SH-SY5Y (cell line): Measurements from ENCODE around the gene GABPB2.

Experiments
- GATA2 ChIP-seq: IDR thresholded peaks from 2 replicates; pipeline ENCODE4 v1.6.1; 2011; ENCODE audit warnings: mild to moderate bottlenecking, low read depth, low read length
- GATA3 ChIP-seq: IDR thresholded peaks from 2 replicates; pipeline ENCODE4 v1.6.1; 2011; ENCODE audit warnings: low read depth, mild to moderate bottlenecking, low read length, moderate library complexity

The GABPB2 gene

DNA sequence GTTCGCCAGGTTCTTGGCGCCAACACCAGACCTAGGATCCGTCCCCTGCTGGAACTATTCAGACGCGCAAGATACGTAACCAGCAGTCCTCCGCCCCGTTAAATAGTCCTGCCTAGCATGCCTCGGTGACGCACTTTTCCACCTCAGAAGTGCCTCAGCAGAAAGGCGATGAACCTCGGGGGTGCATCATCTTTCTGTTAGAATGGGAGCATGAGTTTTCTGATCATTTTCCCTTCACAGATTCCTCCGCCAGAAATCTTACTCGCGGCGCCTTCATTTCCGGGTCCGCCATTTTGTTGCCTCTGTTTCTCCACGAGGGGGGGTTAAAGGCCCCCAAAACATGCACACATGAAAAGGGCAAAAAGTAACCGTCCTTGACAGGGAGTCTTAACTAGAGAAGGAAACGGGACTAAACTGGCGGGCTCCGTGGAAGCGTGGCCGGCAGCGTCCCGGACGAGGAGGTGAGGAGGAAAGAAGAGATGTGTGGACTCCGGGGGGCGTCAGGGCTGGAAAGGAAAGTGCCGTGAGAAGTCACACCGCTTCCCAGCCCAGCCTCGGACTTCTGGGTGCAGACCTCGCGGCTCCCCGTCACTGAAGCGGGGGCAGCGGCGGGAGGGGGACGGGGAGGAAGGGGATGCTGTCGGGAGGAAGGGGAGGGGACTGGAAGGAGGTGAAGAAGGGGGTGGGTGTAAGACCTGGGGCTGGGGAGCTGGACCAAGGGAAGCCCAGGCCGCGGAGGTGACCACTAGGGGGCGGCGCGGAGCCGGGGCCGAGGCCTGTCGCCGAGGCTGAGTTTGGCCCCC is at the start of gene GABPB2:
TSS of gene GABPB2 (plus strand) at position 288 of the 803 bp plus-strand sequence. CDS start 17,429 bp downstream, outside the sequence.
- TF ChIP-seq GATA3, result no peak
- no peak for TF ChIP-seq GATA2

DNA sequence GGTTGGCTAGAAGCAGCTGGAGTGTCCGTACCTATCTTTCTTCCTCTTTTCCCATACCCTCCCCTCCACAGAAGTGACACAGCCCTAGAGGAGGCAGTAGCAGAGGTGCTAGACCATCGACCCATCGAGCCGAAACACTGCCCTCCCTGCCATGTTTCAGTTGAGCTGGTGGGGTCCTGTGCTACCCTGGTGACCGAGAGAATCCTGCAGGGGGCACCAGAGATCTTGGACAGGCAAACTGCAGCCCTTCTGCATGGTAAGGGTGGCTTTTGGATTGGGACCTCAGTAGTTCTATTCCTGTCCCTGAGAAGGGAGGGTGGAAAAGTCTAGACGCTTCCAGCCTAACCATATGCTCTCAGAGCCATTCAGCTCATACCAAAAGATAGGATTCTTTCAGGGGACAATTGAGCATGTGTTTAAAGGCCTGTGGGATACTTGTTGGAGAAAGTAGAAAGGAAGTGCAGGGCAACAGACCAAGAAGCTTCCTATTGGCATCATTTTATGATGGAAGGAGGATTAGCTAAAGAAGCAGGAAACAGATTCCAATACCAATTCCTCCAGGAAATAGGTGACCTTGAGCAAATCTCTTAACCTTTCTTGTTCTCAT is 45.9 kb upstream of the GABPB2 start:
- no peak for TF ChIP-seq GATA2
- TF ChIP-seq GATA3, result no peak

DNA sequence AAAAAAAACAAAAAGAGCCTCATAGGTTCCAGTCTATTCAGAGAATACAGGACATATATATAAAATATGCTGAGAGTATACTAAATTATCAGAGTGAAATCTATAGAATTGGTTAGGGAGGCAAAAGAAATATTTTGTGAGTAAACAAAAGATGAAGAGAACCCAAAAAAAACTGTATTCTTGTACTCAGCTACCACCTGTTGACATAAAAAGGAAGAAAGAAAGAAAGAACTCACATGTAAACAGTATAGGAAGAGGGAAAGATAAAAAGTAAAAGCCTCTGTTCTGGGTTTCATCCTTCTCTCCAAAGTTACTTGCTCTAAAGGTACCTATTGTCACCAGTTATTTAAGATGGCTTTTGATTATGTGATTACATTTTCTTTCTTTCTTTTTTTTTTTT is 44.1 kb upstream of the GABPB2 start:
- TF ChIP-seq GATA3 (no peak), GATA2 (no peak)

DNA sequence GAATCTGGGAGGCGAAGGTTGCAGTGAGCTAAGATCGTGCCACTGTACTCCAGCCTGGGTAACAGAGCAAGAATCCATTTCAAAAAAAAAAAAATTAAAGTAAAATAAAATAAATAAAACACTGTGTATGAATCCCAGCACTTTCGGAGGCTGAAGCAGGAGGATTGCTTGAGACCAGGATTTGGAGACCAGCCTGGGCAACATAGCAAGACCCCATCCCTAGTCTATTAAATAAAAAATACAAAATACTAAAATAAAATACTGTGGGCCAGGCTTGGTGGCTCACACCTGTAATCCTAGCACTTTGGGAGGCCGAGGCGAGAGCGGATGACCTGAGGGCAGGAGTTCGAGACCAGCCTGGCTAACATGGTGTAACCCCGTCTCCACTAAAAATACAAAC is 38.4 kb upstream of the GABPB2 start:
- TF ChIP-seq GATA2 (no peak), GATA3 (no peak)

DNA sequence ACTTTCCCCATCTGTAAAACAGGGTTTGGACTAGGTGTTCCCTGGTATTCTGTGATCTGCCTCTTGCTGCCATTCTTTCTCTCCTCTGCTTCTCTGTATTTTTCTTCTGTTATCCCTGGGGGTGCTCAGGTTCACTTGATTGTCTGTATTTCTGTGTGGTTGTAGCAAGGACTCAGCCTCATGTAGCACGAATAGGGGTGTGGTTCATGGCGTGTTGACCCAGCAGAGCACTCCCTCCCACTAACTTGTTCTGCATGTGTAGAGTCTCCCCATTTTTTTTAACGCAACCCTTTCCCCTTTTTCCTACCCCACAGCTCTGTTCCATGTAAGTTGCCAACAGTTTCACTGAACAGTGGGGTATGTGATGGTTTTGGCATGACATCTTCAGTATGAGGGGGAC is 35.4 kb upstream of the GABPB2 start:
- TF ChIP-seq GATA3 (no peak), GATA2 (no peak)

DNA sequence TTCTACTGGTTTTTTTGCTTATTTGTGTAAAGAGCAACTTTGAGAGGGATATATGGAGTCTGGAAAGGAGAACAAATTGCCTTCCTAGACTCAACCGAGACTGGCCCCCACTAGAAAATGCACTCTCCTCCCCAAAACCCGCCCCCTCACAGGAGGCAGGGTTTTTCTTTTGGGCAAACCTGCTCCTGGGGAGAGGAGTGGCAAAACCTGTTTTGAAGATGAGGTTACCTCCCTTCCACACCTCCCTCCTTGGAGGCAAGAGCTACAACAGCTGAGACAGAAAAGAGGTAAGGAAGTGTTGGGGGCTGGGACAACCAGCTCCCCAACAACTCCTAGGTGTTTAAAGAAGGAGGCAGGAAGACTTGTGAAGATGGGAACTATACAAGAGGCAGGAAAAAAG is 34.2 kb upstream of the GABPB2 start, which contains the start of gene BNIPL:
TSS of gene BNIPL (plus strand) at position 231 of the 400 bp plus-strand sequence. CDS start at position 371, 140 bp downstream.
- no peak for TF ChIP-seq GATA2
- TF ChIP-seq GATA3, result no peak

DNA sequence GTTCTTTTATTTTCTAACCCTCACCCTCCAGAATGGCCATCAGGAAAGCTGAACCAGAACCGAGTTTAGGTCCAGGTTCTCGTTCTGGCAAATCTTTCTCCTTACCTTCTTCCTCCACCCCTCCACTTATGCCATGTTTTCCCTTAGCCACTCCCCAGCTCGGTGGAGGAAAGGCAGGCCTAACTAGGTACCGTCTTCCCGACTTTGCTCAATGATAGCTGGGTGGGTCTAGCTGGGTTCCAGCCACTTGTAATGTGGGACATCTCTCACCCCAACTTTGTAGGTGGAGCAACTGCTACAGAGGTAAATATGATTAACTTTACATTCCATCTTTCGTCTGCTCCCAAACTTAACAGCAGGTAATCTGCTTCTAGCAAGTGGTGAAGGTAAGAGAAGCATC is 33.5 kb upstream of the GABPB2 start:
- TF ChIP-seq GATA2 (no peak), GATA3 (no peak)

DNA sequence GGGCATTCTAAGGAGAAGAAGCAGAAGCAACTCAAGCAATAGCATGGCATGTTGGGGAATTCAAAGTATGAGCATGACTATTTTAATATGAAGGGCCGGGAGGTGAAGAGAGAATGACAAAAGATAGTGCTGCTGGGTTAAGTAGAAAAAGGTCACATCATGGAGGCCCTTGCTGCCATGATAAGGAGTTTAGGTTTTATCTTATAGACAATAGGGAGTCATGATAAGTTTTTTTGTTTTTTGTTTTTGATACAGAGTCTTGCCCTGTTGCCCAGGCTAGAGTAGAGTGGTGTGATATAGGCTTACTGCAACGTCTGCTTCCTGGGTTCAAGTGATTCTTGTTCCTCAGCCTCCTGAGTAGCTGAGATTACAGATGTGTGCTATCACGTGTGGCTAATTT is 31.0 kb upstream of the GABPB2 start:
- TF ChIP-seq GATA3 (no peak), GATA2 (no peak)

DNA sequence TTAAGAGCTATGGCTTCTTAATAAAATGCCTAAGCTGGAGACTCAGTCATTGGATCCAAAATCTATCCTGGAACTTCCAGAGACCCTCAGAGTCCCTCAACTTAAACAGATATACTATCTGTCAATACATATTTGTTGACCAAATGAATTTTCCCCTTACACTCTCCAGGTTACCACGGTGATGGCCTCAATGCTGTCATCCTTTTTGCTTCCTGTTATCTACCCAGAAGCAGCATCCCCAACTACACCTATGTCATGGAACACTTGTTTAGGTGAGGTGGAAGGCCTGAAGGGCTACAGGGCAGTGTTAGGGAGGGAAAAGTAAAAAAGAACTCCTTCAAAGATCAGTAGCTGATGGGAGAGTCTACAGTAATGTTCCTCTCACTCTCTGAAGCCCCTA is 27.4 kb upstream of the GABPB2 start:
- no peak for TF ChIP-seq GATA3
- TF ChIP-seq GATA2, result no peak

DNA sequence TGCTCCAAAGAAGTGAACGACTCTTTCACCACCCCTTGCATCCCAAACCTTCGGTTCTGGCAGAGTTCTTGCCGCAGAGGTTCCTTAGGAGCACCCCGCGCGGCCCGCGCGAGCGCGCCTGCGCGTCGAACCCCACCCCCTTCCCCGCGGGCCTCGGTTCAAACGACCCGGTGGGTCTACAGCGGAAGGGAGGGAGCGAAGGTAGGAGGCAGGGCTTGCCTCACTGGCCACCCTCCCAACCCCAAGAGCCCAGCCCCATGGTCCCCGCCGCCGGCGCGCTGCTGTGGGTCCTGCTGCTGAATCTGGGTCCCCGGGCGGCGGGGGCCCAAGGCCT is 23.0 kb upstream of the GABPB2 start, which contains the start of gene C1orf56:
TSS of gene C1orf56 (plus strand) at position 161 of the 334 bp plus-strand sequence. CDS start at position 258, 97 bp downstream.
- no peak for TF ChIP-seq GATA3
- TF ChIP-seq GATA2, result no peak

DNA sequence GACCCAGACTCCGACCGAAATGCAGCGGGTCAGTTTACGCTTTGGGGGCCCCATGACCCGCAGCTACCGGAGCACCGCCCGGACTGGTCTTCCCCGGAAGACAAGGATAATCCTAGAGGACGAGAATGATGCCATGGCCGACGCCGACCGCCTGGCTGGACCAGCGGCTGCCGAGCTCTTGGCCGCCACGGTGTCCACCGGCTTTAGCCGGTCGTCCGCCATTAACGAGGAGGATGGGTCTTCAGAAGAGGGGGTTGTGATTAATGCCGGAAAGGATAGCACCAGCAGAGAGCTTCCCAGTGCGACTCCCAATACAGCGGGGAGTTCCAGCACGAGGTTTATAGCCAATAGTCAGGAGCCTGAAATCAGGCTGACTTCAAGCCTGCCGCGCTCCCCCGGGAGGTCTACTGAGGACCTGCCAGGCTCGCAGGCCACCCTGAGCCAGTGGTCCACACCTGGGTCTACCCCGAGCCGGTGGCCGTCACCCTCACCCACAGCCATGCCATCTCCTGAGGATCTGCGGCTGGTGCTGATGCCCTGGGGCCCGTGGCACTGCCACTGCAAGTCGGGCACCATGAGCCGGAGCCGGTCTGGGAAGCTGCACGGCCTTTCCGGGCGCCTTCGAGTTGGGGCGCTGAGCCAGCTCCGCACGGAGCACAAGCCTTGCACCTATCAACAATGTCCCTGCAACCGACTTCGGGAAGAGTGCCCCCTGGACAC is 22.5 kb upstream of the GABPB2 start:
- TF ChIP-seq GATA3, result no peak
- TF ChIP-seq GATA2, result no peak

DNA sequence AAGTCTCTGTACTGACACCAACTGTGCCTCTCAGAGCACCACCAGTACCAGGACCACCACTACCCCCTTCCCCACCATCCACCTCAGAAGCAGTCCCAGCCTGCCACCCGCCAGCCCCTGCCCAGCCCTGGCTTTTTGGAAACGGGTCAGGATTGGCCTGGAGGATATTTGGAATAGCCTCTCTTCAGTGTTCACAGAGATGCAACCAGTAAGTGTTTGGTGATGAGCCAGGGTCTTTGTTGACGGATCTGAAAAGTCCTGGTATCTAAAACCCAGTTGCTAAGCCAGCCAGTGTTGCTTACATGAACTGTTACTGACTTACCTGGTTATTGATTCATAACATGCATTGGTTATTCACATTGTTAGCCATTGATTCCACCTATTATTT is 21.9 kb upstream of the GABPB2 start:
- TF ChIP-seq GATA3 (no peak), GATA2 (no peak)

DNA sequence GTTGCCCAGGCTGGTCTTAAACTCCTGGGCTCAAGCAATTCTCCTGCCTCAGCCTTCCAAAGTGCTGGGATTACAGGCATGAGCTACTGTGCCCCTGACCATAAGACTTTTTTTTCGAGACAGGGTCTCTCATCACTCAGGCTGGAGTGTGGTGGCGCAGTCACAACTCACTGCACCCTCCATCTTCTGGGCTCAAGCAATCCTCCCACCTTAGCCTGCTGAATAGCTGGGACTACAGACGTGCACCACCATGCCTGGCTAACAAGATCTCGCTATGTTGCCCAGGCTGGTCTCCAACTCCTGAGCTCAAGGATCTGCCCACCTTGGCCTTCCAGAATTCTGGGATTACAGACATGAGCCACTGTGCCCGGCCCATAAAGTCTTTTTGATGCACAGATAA is 21.1 kb upstream of the GABPB2 start:
- TF ChIP-seq GATA3, result no peak
- no peak for TF ChIP-seq GATA2

DNA sequence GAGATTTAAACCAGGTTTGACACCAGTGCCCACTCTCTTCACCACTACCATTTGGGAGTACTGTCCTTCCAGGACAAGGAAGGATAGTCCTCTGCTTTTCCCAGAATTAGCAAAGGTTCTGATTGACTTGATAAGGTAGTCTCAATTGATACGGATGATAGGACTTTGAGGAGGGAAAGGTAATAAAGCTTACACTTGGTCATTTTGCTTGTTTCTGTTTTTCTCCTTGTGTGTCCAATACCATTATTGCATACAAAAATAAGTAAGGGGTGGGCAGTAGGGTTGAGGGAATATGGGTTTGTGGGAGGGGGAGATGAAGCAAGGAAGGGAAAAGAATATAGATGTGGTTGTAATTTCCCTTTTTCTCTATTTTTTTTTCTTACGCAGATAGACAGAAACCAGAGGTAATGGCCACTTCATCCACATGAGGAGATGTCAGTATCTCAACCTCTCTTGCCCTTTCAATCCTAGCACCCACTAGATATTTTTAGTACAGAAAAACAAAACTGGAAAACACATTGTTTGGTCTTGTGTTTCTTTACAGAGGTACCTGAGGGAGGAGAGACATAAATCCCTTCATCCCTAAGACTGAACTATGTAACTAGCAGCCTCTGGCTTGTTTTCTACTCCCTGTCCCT is 20.4 kb upstream of the GABPB2 start:
- TF ChIP-seq GATA2, result no peak
